Measurements from ENCODE around the gene ACTN2.

ACTN2 gene

GRCh38 chr1:236681219-236681618 lies 5.1 kb upstream of the ACTN2 start:
- POLR2A ChIA-PET: interaction anchor here (0.7 to 1.4 kb wide), 2 partner anchors 22 to 76 kb away, joined by 3 read pairs; no protein-coding TSS in a partner anchor
- Histone ChIP-seq H3K36me3 (ENCODE audit: control insufficient read depth in 2 of 2, insufficient read depth in 1 of 2, low read length in 2 of 2) (no peaks in the 10 kb centered on the region), H3K4me1 (ENCODE audit: control insufficient read depth, insufficient read depth, low read length) (peaks cover 2% of the 10 kb centered on the region), H3K27ac (ENCODE audit: extremely low read depth, low read depth, low read length) (no peak overlapping the region), H3K4me3 (ENCODE audit: low read depth, low read length) (no peak overlapping the region), H3K9me3 (ENCODE audit: control insufficient read depth, insufficient read depth, low read depth, low read length) (no peaks in the 10 kb centered on the region)
- no peak for TF ChIP-seq ZNF214 (tag by site-specific recombination; IDR thresholded peaks at IDR 0.05; ENCODE audit: borderline replicate concordance)
- no peak for TF ChIP-seq ZNF112 (tag by site-specific recombination; IDR thresholded peaks at IDR 0.05)
- TF ChIP-seq TRIM28 (IDR thresholded peaks at IDR 0.05; ENCODE audit: borderline replicate concordance, low read length): no peak
- no peak for TF ChIP-seq ZNF394 (tag by site-specific recombination; IDR thresholded peaks at IDR 0.05; ENCODE audit: borderline replicate concordance)
- TF ChIP-seq ZNF670 (tag by site-specific recombination; IDR thresholded peaks at IDR 0.05; ENCODE audit: low read depth): no peak
- no peak for TF ChIP-seq ZFHX2 (tag by site-specific recombination; conservative IDR thresholded peaks at IDR 0.05)
- no peak for TF ChIP-seq MYNN (tag by site-specific recombination; IDR thresholded peaks at IDR 0.05; ENCODE audit: borderline replicate concordance)
- no peak for TF ChIP-seq ZBTB49 (tag by site-specific recombination; IDR thresholded peaks at IDR 0.05; ENCODE audit: low read depth)
- TF ChIP-seq ZFP41 (tag by site-specific recombination; IDR thresholded peaks at IDR 0.05; ENCODE audit: borderline replicate concordance): no peak
- TF ChIP-seq GLIS1 (tag by site-specific recombination; IDR thresholded peaks at IDR 0.05): no peak
- no peak for TF ChIP-seq REST (tag by site-specific recombination; IDR thresholded peaks at IDR 0.05)
- no peak for TF ChIP-seq CTCF (tag by site-specific recombination; IDR thresholded peaks at IDR 0.05)
- CTCF ChIA-PET: interaction anchor here (0.5 to 1.1 kb wide), 3 partner anchors 38 to 575 kb away, joined by 3 to 4 read pairs (median 4); no protein-coding TSS in a partner anchor

- Histone ChIP-seq H3K4me3 (ENCODE audit: low read depth, low read length) (no peak overlapping the region), H3K9me3 (ENCODE audit: control insufficient read depth, insufficient read depth, low read depth, low read length) (no peaks in the 10 kb centered on the region), H3K36me3 (ENCODE audit: control insufficient read depth in 2 of 2, insufficient read depth in 1 of 2, low read length in 2 of 2) (no peaks in the 10 kb centered on the region), H3K27ac (ENCODE audit: extremely low read depth, low read depth, low read length) (no peak overlapping the region), H3K4me1 (ENCODE audit: control insufficient read depth, insufficient read depth, low read length) (peaks cover 6% of the 10 kb centered on the region)
- ChIA-PET CTCF (interaction anchor here (1.0 kb wide), 2 partner anchors 18 to 24 kb away, joined by 3 read pairs; no protein-coding TSS in a partner anchor), POLR2A (interaction anchor here (1.0 to 1.6 kb wide), 3 partner anchors 10 to 81 kb away, joined by 4 to 9 read pairs (median 4); partner anchors contain the start of gene HEATR1)
- TF ChIP-seq KLF17 (tag by site-specific recombination; IDR thresholded peaks at IDR 0.05) (no peak), ZNF571 (tag by site-specific recombination; IDR thresholded peaks at IDR 0.05) (0 out of 2 replicates have a peak, but pooled peaks have one; percentile 46), ZNF791 (tag by site-specific recombination; IDR thresholded peaks at IDR 0.05) (peak; percentile 85; the same call in 1 of the 2 replicates), ZNF704 (tag by site-specific recombination; IDR thresholded peaks at IDR 0.05) (no peak), ZNF157 (tag by site-specific recombination; IDR thresholded peaks at IDR 0.05) (0 out of 2 replicates have a peak, but pooled peaks have one; percentile 44), ZNF776 (tag by site-specific recombination; IDR thresholded peaks at IDR 0.05; ENCODE audit: borderline replicate concordance) (peak; percentile 61; the same call in 1 of the 2 replicates), MYNN (tag by site-specific recombination; IDR thresholded peaks at IDR 0.05; ENCODE audit: borderline replicate concordance) (no peak), ZNF596 (tag by site-specific recombination; IDR thresholded peaks at IDR 0.05) (peak; percentile 100)
These were observed 938 bp upstream of the ACTN2 start for GRCh38 chr1:236685205-236685916.
